C4-2B (cell line): ENCODE data around the gene ZDHHC8.

Experiments
- H3K27ac ChIP-seq: fragments of 450-650 bp; 2 replicates; pipeline ENCODE4 v1.5.1; 2017
- ZFX ChIP-seq: fragments of 450-650 bp; IDR thresholded peaks from 2 replicates; pipeline ENCODE4 v1.6.1; 2017
- TF ChIP-seq, protein P1 (sequence below): fragments of 450-650 bp; conservative IDR thresholded peaks from 2 replicates; pipeline ENCODE4 v1.5.1; 2017; ENCODE audit warnings: mild to moderate bottlenecking

The ZDHHC8 gene

GRCh38 chr22:20193761-20194494, 62.3 kb downstream of the ZDHHC8 start:
- no peak for TF ChIP-seq ZFX
- TF ChIP-seq, protein P1, sequence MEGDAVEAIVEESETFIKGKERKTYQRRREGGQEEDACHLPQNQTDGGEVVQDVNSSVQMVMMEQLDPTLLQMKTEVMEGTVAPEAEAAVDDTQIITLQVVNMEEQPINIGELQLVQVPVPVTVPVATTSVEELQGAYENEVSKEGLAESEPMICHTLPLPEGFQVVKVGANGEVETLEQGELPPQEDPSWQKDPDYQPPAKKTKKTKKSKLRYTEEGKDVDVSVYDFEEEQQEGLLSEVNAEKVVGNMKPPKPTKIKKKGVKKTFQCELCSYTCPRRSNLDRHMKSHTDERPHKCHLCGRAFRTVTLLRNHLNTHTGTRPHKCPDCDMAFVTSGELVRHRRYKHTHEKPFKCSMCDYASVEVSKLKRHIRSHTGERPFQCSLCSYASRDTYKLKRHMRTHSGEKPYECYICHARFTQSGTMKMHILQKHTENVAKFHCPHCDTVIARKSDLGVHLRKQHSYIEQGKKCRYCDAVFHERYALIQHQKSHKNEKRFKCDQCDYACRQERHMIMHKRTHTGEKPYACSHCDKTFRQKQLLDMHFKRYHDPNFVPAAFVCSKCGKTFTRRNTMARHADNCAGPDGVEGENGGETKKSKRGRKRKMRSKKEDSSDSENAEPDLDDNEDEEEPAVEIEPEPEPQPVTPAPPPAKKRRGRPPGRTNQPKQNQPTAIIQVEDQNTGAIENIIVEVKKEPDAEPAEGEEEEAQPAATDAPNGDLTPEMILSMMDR, result no peak
- H3K27ac ChIP-seq, result no peak overlapping the region

DNA sequence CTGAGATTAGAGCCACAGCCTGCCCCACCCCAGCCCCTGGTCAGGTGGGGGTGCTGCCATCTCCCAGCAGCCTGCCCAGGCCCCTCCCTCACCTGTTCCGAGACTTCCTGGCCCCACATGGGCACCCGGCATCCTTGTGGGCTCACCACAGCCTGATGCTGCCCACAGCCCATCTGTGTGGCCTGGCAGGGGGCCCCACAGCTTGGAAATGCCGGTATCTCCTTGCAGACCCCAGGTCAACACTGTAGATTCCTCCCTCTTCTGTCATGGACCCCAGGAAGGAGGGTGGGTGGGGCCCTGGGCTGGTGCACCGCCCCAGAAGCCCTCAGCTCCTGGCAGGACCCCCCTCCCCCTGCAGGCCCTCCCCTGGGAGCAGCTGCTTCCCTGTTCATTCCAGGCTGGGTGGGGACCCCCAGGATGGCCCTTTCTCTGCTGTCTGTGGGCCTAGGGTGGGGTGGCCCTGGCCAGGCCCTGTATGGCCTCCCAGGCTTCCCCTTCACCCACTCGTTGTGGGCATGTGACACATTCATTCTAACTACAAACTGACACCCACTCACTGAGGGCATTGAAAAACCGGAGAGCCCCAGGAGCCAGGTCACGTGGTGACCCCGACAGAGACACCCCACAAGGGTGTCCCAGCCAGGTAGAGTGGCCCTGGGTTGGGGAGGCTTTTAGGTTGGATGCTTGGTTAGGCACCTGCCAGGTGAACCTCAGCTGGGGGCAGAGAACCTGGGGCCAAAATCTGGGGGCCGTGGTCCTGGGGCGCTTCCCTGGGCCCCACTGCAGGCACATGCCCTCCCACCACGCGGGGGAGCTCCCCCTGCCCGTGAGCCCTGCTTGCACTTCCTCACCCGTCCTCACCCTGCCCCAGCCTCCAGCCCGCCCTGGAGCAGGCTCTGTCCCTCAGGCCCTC, 63.3 kb downstream of the ZDHHC8 start:
- H3K27ac ChIP-seq, result no peak overlapping the region
- TF ChIP-seq ZFX, result no peak
- TF ChIP-seq, protein P1, result no peak

- TF ChIP-seq, protein P1, result no peak
- no peak for TF ChIP-seq ZFX
- H3K27ac ChIP-seq, result no peak overlapping the region
Observed at GRCh38 chr22:20196094-20196842, 64.7 kb downstream of the ZDHHC8 start.
